Thyroid gland (tissue), 4 donors: ENCODE measurements around the gene LRRFIP1. TPM values are rescaled to one million over a fixed set of nuclear protein-coding genes. Genes with fewer than 3 reads are reported as not detected.

Experiments used
- DNase-seq, 2 donors: peaks; one replicate each; pipeline ENCODE4 v3.0.0-alpha.2; 2019
- H3K27ac ChIP-seq, 3 donors: fragments of 200-600 bp; sonication (generic); 1 replicate in 2 of 3; 2 replicates in 1 of 3; pipeline ENCODE4 v1.5.1; 2016 to 2019; ENCODE audit warnings: mild to moderate bottlenecking in 1 of 3, moderate library complexity in 1 of 3
- H3K27me3 ChIP-seq: fragments of 200-600 bp; sonication (generic); one replicate; pipeline ENCODE4 v1.5.1; 2019
- H3K36me3 ChIP-seq, 2 donors: fragments of 200-600 bp; sonication (generic); one replicate each; pipeline ENCODE4 v1.5.1; 2016 to 2019
- H3K4me1 ChIP-seq, 2 donors: fragments of 200-600 bp; sonication (generic); one replicate each; pipeline ENCODE4 v1.5.1; 2017 to 2019
- H3K4me3 ChIP-seq, 3 donors: fragments of 200-600 bp; sonication (generic); replicated peaks in 1 of 3; 1 replicate in 2 of 3; 2 replicates in 1 of 3; pipeline ENCODE4 v1.5.1; 2016; ENCODE audit warnings: mild to moderate bottlenecking in 1 of 3
- H3K9me3 ChIP-seq: fragments of 200-600 bp; sonication (generic); one replicate; pipeline ENCODE4 v1.5.1; 2017
- CTCF ChIP-seq, 6 experiments: fragments of 200-600 bp in 3 of 6; fragments of 450-650 bp in 3 of 6; sonication (generic) in 3 of 6; IDR thresholded peaks; one replicate each; pipeline ENCODE4 v1.5.1; 2016 to 2019; ENCODE audit warnings: antibody characterized with exemption in 6 of 6, mild to moderate bottlenecking in 2 of 6, inconsistent platforms in 1 of 6, moderate library complexity in 1 of 6
- POLR2A ChIP-seq, 2 donors: fragments of 450-650 bp; IDR thresholded peaks; one replicate each; pipeline ENCODE4 v1.6.1; 2017; ENCODE audit warnings: antibody characterized with exemption in 2 of 2, mild to moderate bottlenecking in 2 of 2, moderate library complexity in 1 of 2
- WGBS, 2 donors: methylation state at CpG; one replicate each; pipeline ENCODE4 v1.1.5; 2017; 5-methylcytosine and 5-hydroxymethylcytosine counted together
- intact Hi-C: fragments of 100-400 bp; cut with DNase I; formaldehyde crosslinking; loops from one replicate; pipeline ENCODE4 v1.15.1; 2023
- total RNA-seq, 4 donors: library from RNA; depleted of rRNA; stranded (reverse); fragments of >200 nt; gene quantifications; one replicate each; pipeline ENCODE4 v1.2.3, GENCODE V29; 2016

Gene LRRFIP1
- total RNA-seq, 4 donors from 2014 or later = 76.1 to 113 (median 96.6) TPM

- no peak for DNase-seq
- no peaks in the 10 kb centered on the region for H3K27me3 ChIP-seq
- WGBS, 2 donors = 82 to 91% methylated on average over 7 of the region's 7 CpGs
- intact Hi-C loops = loop anchor here (5.0 kb wide), 1 partner anchor 76 kb away; no protein-coding TSS in a partner anchor
- H3K9me3 ChIP-seq = no peaks in the 10 kb centered on the region
- no peak overlapping the region for H3K27ac ChIP-seq
- no peak overlapping the region for H3K4me3 ChIP-seq
- no peaks in the 10 kb centered on the region for H3K36me3 ChIP-seq
- H3K4me1 ChIP-seq = peaks cover 11 to 25% of the 10 kb centered on the region in 2 donors
- TF ChIP-seq POLR2A (IDR thresholded peaks at IDR 0.05) (no peak), CTCF (IDR thresholded peaks at IDR 0.05) (no peak)
Measured at GRCh38 chr2:237671466-237672138, 44.2 kb downstream of the LRRFIP1 start.

GRCh38 chr2:237672731-237673129, 45.3 kb downstream of the LRRFIP1 start:
- H3K27ac ChIP-seq = no peak overlapping the region
- no peaks in the 10 kb centered on the region for H3K9me3 ChIP-seq
- no peak overlapping the region for H3K4me3 ChIP-seq
- TF ChIP-seq CTCF (IDR thresholded peaks at IDR 0.05) = no peak
- TF ChIP-seq POLR2A (IDR thresholded peaks at IDR 0.05) = no peak
- no peaks in the 10 kb centered on the region for H3K36me3 ChIP-seq
- no peaks in the 10 kb centered on the region for H3K27me3 ChIP-seq
- WGBS, 2 donors = 86 to 89% methylated on average over 8 of the region's 8 CpGs
- DNase-seq = no peak
- peaks cover 22 to 36% of the 10 kb centered on the region in 2 donors for H3K4me1 ChIP-seq
- intact Hi-C loops = loop anchor here (5.0 kb wide), 1 partner anchor 75 kb away; no protein-coding TSS in a partner anchor

GRCh38 chr2:237673130-237674001, 46.0 kb downstream of the LRRFIP1 start:
- H3K9me3 ChIP-seq = no peaks in the 10 kb centered on the region
- intact Hi-C loops = loop anchor here (5.0 kb wide), 1 partner anchor 74 kb away; no protein-coding TSS in a partner anchor
- TF ChIP-seq CTCF (IDR thresholded peaks at IDR 0.05) (peak in 4 of 6 experiments; percentile 20 to 48 (median 38)), POLR2A (IDR thresholded peaks at IDR 0.05) (no peak)
- peak overlapping the region in 2 of 3 donors; percentile 25 to 50 for H3K27ac ChIP-seq
- 62 to 70% methylated on average over 39 of the region's 39 CpGs for WGBS, 2 donors
- H3K36me3 ChIP-seq = no peaks in the 10 kb centered on the region
- no peak overlapping the region for H3K4me3 ChIP-seq
- peaks cover 27 to 43% of the 10 kb centered on the region in 2 donors for H3K4me1 ChIP-seq
- H3K27me3 ChIP-seq = no peaks in the 10 kb centered on the region
- peak in 1 of 2 donors; percentile 36 for DNase-seq

- Histone ChIP-seq H3K36me3 (no peaks in the 10 kb centered on the region), H3K4me3 (no peak overlapping the region), H3K27ac (peak overlapping the region in 2 of 3 donors; percentile 42 to 71), H3K27me3 (no peaks in the 10 kb centered on the region), H3K9me3 (no peaks in the 10 kb centered on the region), H3K4me1 (peaks cover 24 to 40% of the 10 kb centered on the region in 2 donors)
- 40 to 63% methylated on average over 17 of the region's 17 CpGs for WGBS, 2 donors
- TF ChIP-seq CTCF (IDR thresholded peaks at IDR 0.05) = no peak
- TF ChIP-seq POLR2A (IDR thresholded peaks at IDR 0.05) = no peak
- DNase-seq = peak; percentile 56 to 78
- intact Hi-C loops = loop anchor here (5.0 kb wide), 1 partner anchor 72 kb away; no protein-coding TSS in a partner anchor
Measured at GRCh38 chr2:237674731-237675276, 47.4 kb downstream of the LRRFIP1 start.
